Measurements from ENCODE around the gene RPS3.
A peak's percentile ranks its signal among the peaks of the same experiment; 100 is the strongest.
"Not testable (repeated sequence)": the region's sequence is repeated elsewhere in the genome, so short reads cannot be mapped to it uniquely, and the experiment has no call there.

The RPS3 gene

GRCh38 chr11:75380716-75381420 is 18.4 kb upstream of the RPS3 start:
- no peak for DNase-seq

GRCh38 chr11:75383246-75383645 is 16.1 kb upstream of the RPS3 start:
- DNase-seq: no peak

- peak; percentile 94 for DNase-seq
These were observed 14.8 kb upstream of the RPS3 start for GRCh38 chr11:75384438-75385080.

GRCh38 chr11:75386942-75387630 is 12.2 kb upstream of the RPS3 start:
- no peak for DNase-seq

- no peak for DNase-seq
These were observed 11.5 kb upstream of the RPS3 start for GRCh38 chr11:75387736-75388294.

- DNase-seq: peak; percentile 78
These were observed 10.7 kb upstream of the RPS3 start for GRCh38 chr11:75388386-75389275.

- no peak for DNase-seq
These were observed 10.1 kb upstream of the RPS3 start for GRCh38 chr11:75389276-75389605.

- DNase-seq: no peak
These were observed 9.4 kb upstream of the RPS3 start for GRCh38 chr11:75389925-75390324.

GRCh38 chr11:75394085-75394840 is 5.1 kb upstream of the RPS3 start:
- no peak for DNase-seq

- DNase-seq: no peak
These were observed 412 bp upstream of the RPS3 start for GRCh38 chr11:75398906-75399305.

GRCh38 chr11:75400146-75400865 is 988 bp downstream of the RPS3 start:
- no peak for DNase-seq

GRCh38 chr11:75402002-75402773 is 2.9 kb downstream of the RPS3 start:
- DNase-seq: no peak

GRCh38 chr11:75403037-75403436 is 3.7 kb downstream of the RPS3 start:
- DNase-seq: no peak

- DNase-seq: no peak
These were observed 4.8 kb downstream of the RPS3 start for GRCh38 chr11:75403983-75404658.

GRCh38 chr11:75406338-75406777 is 7.0 kb downstream of the RPS3 start:
- no peak for DNase-seq

- no peak for DNase-seq
These were observed 9.6 kb downstream of the RPS3 start for GRCh38 chr11:75408957-75409219.

- not testable (repeated sequence) for DNase-seq
These were observed 10.7 kb downstream of the RPS3 start for GRCh38 chr11:75409971-75410370.

- not testable (repeated sequence) for DNase-seq
These were observed 13.8 kb downstream of the RPS3 start for GRCh38 chr11:75413146-75413545.

GRCh38 chr11:75413864-75414263 is 14.5 kb downstream of the RPS3 start:
- no peak for DNase-seq

Data from activated CD8-positive, alpha-beta memory T cell treated with anti-CD3 and anti-CD28 coated beads, Interleukin-2, amount 50 U/mL, for 48 hours (primary cell).